Measurements from ENCODE around the gene CHRM4.

CHRM4 gene

GRCh38 chr11:46391578-46392420 is at the start of gene CHRM4:
Gene CHRM4, minus strand, starts transcription at chr11:46391776. Its CDS starts 5,219 bp downstream, at chr11:46386557.
- no peak for FAIRE-seq

GRCh38 chr11:46438211-46438610 is 46.6 kb upstream of the CHRM4 start:
- no peak for FAIRE-seq

- FAIRE-seq: no peak
These were observed 45.6 kb upstream of the CHRM4 start for GRCh38 chr11:46437122-46437689.

GRCh38 chr11:46436113-46436512 is 44.5 kb upstream of the CHRM4 start:
- FAIRE-seq: no peak

GRCh38 chr11:46435679-46436078 is 44.1 kb upstream of the CHRM4 start:
- FAIRE-seq: no peak

GRCh38 chr11:46431211-46431610 is 39.6 kb upstream of the CHRM4 start:
- no peak for FAIRE-seq

GRCh38 chr11:46429717-46430116 is 38.1 kb upstream of the CHRM4 start:
- FAIRE-seq: peak; percentile 77

GRCh38 chr11:46427364-46427763 is 35.8 kb upstream of the CHRM4 start:
- FAIRE-seq: no peak

GRCh38 chr11:46426233-46426991 is 34.8 kb upstream of the CHRM4 start:
- FAIRE-seq: no peak

- no peak for FAIRE-seq
These were observed 31.0 kb upstream of the CHRM4 start for GRCh38 chr11:46422588-46422987.

- FAIRE-seq: no peak
These were observed 29.8 kb upstream of the CHRM4 start for GRCh38 chr11:46421257-46421880.

- no peak for FAIRE-seq
These were observed 28.9 kb upstream of the CHRM4 start for GRCh38 chr11:46420513-46420912.

GRCh38 chr11:46418751-46419150 is 27.2 kb upstream of the CHRM4 start:
- no peak for FAIRE-seq

- no peak for FAIRE-seq
These were observed 26.1 kb upstream of the CHRM4 start for GRCh38 chr11:46417711-46418110.

- FAIRE-seq: no peak
These were observed 23.3 kb upstream of the CHRM4 start for GRCh38 chr11:46414879-46415278.

- FAIRE-seq: no peak
These were observed 22.9 kb upstream of the CHRM4 start for GRCh38 chr11:46414466-46414796.

- no peak for FAIRE-seq
These were observed 22.3 kb upstream of the CHRM4 start for GRCh38 chr11:46413760-46414465.

GRCh38 chr11:46410021-46410420 is 18.4 kb upstream of the CHRM4 start:
- no peak for FAIRE-seq

- FAIRE-seq: no peak
These were observed 16.9 kb upstream of the CHRM4 start for GRCh38 chr11:46408407-46408986.

GRCh38 chr11:46407635-46408034 is 16.1 kb upstream of the CHRM4 start:
- FAIRE-seq: no peak

- no peak for FAIRE-seq
These were observed 13.0 kb upstream of the CHRM4 start for GRCh38 chr11:46404476-46405017.
